Gastrocnemius medialis (tissue), 4 donors: ENCODE measurements around the gene CARD16. TPM values are rescaled to one million over a fixed set of nuclear protein-coding genes. Genes with fewer than 3 reads are reported as not detected.
A peak's percentile ranks its signal among the peaks of the same experiment; 100 is the strongest.

Source experiments
- ATAC-seq, 2 donors: fragments of 150-250 bp; one replicate each; pipeline ENCODE4 v1.9.1; 2016
- DNase-seq, 2 donors: peaks; one replicate each; pipeline ENCODE4 v3.0.0-alpha.2; 2019
- H3K27ac ChIP-seq, 4 donors: fragments of 200-600 bp; sonication (generic); 1 replicate in 1 of 4; 2 replicates in 3 of 4; pipeline ENCODE4 v1.5.1; 2016 to 2018; ENCODE audit warnings: mild to moderate bottlenecking in 2 of 4, moderate library complexity in 1 of 4
- H3K27me3 ChIP-seq, 3 donors: fragments of 200-600 bp; sonication (generic) in 2 of 3; 1 replicate in 1 of 3; 2 replicates in 2 of 3; pipeline versions ENCODE4 v1.5.1 to v1.6.0; 2016 to 2019; ENCODE audit warnings: mild to moderate bottlenecking in 1 of 3, moderate library complexity in 1 of 3
- H3K36me3 ChIP-seq, 2 donors: fragments of 200-600 bp; sonication (generic) in 1 of 2; one replicate each; pipeline ENCODE4 v1.5.1; 2017 to 2018
- H3K4me1 ChIP-seq, 2 donors: fragments of 200-600 bp; sonication (generic) in 1 of 2; one replicate each; pipeline ENCODE4 v1.5.1; 2016 to 2017; ENCODE audit warnings: mild to moderate bottlenecking in 2 of 2
- H3K4me3 ChIP-seq, 4 donors: fragments of 200-600 bp; sonication (generic) in 3 of 4; 1 replicate in 1 of 4; 2 replicates in 3 of 4; pipeline ENCODE4 v1.5.1; 2016 to 2019; ENCODE audit warnings: mild to moderate bottlenecking in 2 of 4
- H3K9me3 ChIP-seq, 3 donors: fragments of 200-600 bp; sonication (generic) in 2 of 3; 1 replicate in 1 of 3; 2 replicates in 2 of 3; pipeline ENCODE4 v1.5.1; 2016 to 2019
- POLR2A ChIP-seq, 2 donors: fragments of 450-650 bp; IDR thresholded peaks; one replicate each; pipeline ENCODE4 v1.6.1; 2017; ENCODE audit warnings: antibody characterized with exemption in 2 of 2, mild to moderate bottlenecking in 2 of 2, moderate library complexity in 2 of 2
- in situ Hi-C, 4 donors: fragments of 200-750 bp; cut with MboI; loops; one replicate each; pipeline versions ENCODE4 v1.15.0 to v1.8.0; 2017; ENCODE audit warnings: low sequenced_read_pairs in 4 of 4
- intact Hi-C: fragments of 100-400 bp; cut with DNase I; formaldehyde crosslinking; loops from one replicate; pipeline ENCODE4 v1.15.1; 2023; ENCODE audit warnings: low total_unique reads
- total RNA-seq, 4 donors: library from RNA; depleted of rRNA; stranded (reverse); fragments of >200 nt; gene quantifications; one replicate each; pipeline versions ENCODE4 v1.1.0 to v1.2.3, GENCODE V29; 2016
- TF ChIP-seq, protein P1 (sequence below), 5 experiments: fragments of 450-650 bp in 3 of 5; fragments of 200-600 bp in 2 of 5; sonication (generic) in 2 of 5; IDR thresholded peaks in 4 of 5; conservative IDR thresholded peaks in 1 of 5; 1 replicate in 4 of 5; 2 replicates in 1 of 5; pipeline ENCODE4 v1.5.1; 2016 to 2019; ENCODE audit warnings: antibody characterized with exemption in 5 of 5, mild to moderate bottlenecking in 3 of 5, moderate library complexity in 3 of 5

Gene CARD16
- total RNA-seq, 4 donors from 2014 or later = 1.5 to 2.1 (median 1.6) TPM; not detected in 1

GRCh38 chr11:105033781-105034180 is 11.4 kb downstream of the CARD16 start:
- H3K9me3 ChIP-seq = no peaks in the 10 kb centered on the region
- H3K4me1 ChIP-seq = peaks cover 0 to 7% of the 10 kb centered on the region in 2 donors
- H3K27ac ChIP-seq = peak overlapping the region in 1 of 4 donors; percentile 57
- DNase-seq (no peak), ATAC-seq (no peak)
- in situ Hi-C loops (no loop called here), intact Hi-C loops (no loop called here)
- no peaks in the 10 kb centered on the region for H3K36me3 ChIP-seq
- TF ChIP-seq, protein P1, sequence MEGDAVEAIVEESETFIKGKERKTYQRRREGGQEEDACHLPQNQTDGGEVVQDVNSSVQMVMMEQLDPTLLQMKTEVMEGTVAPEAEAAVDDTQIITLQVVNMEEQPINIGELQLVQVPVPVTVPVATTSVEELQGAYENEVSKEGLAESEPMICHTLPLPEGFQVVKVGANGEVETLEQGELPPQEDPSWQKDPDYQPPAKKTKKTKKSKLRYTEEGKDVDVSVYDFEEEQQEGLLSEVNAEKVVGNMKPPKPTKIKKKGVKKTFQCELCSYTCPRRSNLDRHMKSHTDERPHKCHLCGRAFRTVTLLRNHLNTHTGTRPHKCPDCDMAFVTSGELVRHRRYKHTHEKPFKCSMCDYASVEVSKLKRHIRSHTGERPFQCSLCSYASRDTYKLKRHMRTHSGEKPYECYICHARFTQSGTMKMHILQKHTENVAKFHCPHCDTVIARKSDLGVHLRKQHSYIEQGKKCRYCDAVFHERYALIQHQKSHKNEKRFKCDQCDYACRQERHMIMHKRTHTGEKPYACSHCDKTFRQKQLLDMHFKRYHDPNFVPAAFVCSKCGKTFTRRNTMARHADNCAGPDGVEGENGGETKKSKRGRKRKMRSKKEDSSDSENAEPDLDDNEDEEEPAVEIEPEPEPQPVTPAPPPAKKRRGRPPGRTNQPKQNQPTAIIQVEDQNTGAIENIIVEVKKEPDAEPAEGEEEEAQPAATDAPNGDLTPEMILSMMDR (IDR thresholded peaks at IDR 0.05 in 4 of 5, conservative IDR thresholded peaks at IDR 0.05 in 1 of 5) = no peak
- no peak for TF ChIP-seq POLR2A (IDR thresholded peaks at IDR 0.05)
- peak overlapping the region; percentile 29 to 49 (median 36) for H3K4me3 ChIP-seq
- H3K27me3 ChIP-seq = no peaks in the 10 kb centered on the region

GRCh38 chr11:105033343-105033742 is 11.8 kb downstream of the CARD16 start:
- Histone ChIP-seq H3K27me3 (no peaks in the 10 kb centered on the region), H3K36me3 (no peaks in the 10 kb centered on the region), H3K9me3 (no peaks in the 10 kb centered on the region), H3K27ac (no peak overlapping the region), H3K4me3 (no peak overlapping the region), H3K4me1 (peaks cover 0 to 7% of the 10 kb centered on the region in 2 donors)
- DNase-seq (no peak), ATAC-seq (no peak)
- in situ Hi-C loops = no loop called here
- no peak for TF ChIP-seq POLR2A (IDR thresholded peaks at IDR 0.05)
- TF ChIP-seq, protein P1 (IDR thresholded peaks at IDR 0.05 in 4 of 5, conservative IDR thresholded peaks at IDR 0.05 in 1 of 5) = no peak
- intact Hi-C loops = no loop called here

DNA sequence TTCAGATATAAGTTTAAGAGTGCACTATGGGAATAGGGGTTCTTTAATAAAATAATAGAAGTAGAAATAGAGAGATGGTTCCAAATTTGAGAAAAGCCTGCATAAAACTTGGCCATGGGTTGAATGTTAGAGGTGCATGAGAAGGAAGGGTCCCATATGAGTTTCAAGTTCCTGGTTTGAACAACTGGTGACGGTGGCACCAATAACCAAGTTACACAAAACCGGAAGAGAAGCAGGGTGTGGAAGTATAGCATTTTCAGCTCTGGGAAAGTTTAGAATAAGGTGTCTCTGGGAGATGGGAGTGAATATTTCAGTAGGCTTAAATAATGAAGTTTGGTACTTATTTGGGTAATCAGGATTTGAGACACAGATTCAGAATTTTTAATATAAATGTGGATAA is 12.6 kb downstream of the CARD16 start:
- no peak for ATAC-seq
- no peak overlapping the region for H3K27ac ChIP-seq
- no peak for TF ChIP-seq POLR2A (IDR thresholded peaks at IDR 0.05)
- TF ChIP-seq, protein P1 (IDR thresholded peaks at IDR 0.05 in 4 of 5, conservative IDR thresholded peaks at IDR 0.05 in 1 of 5) = no peak
- intact Hi-C loops = no loop called here
- peaks cover 0 to 7% of the 10 kb centered on the region in 2 donors for H3K4me1 ChIP-seq
- H3K4me3 ChIP-seq = no peak overlapping the region
- H3K36me3 ChIP-seq = no peaks in the 10 kb centered on the region
- H3K9me3 ChIP-seq = no peaks in the 10 kb centered on the region
- no peaks in the 10 kb centered on the region for H3K27me3 ChIP-seq
- in situ Hi-C loops = no loop called here
- no peak for DNase-seq

DNA sequence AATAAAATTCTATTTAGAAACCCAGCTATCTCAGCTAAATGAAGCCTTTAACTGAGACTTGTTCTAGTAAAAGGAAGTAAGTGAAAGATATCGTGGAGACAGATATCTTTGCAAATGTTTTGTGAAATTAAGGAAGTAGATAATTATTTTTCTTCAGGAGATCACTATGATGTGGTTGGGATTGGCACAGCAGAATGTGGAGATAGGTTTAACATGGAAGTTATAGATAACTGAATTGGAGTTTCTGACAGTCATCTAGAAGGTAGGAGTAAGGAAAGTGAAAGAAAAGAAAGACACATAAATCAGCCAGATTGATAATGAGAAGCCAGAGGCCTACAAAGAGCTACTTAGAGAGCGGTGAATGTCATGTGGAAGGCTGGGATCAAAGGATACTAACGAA is 17.5 kb downstream of the CARD16 start:
- Histone ChIP-seq H3K27ac (no peak overlapping the region), H3K36me3 (no peaks in the 10 kb centered on the region)
- no peak for TF ChIP-seq POLR2A (IDR thresholded peaks at IDR 0.05)
- TF ChIP-seq, protein P1 (IDR thresholded peaks at IDR 0.05 in 4 of 5, conservative IDR thresholded peaks at IDR 0.05 in 1 of 5) = no peak

DNA sequence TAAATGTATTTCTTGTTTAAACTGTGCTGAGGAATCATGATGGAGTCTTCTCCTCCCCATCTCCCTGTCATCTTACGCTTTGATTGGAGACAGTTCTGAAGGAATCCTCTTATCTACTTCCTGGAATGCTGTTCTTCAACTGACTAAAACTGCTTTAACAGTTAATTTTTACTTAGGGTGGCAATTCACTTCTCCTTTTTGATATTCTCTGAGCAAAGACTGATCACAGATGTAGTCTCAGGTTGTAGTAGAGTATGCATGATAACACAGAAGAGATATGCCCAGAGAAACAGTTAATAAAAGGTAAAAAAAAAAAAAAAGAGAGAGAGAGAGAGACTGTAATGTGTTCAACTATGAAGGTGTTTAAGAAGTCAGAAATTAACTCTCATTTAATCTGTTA is 20.7 kb downstream of the CARD16 start:
- in situ Hi-C loops (no loop called here), intact Hi-C loops (no loop called here)
- H3K27ac ChIP-seq = no peak overlapping the region
- no peak overlapping the region for H3K4me3 ChIP-seq
- H3K27me3 ChIP-seq = no peaks in the 10 kb centered on the region
- no peak for TF ChIP-seq POLR2A (IDR thresholded peaks at IDR 0.05)
- TF ChIP-seq, protein P1 (IDR thresholded peaks at IDR 0.05 in 4 of 5, conservative IDR thresholded peaks at IDR 0.05 in 1 of 5) = no peak
- no peaks in the 10 kb centered on the region for H3K4me1 ChIP-seq
- DNase-seq (no peak), ATAC-seq (no peak)
- no peaks in the 10 kb centered on the region for H3K9me3 ChIP-seq
- no peaks in the 10 kb centered on the region for H3K36me3 ChIP-seq

More for the DNA sequence above, 17.5 kb downstream of the CARD16 start:
- Histone ChIP-seq H3K27me3 (no peaks in the 10 kb centered on the region), H3K4me1 (no peaks in the 10 kb centered on the region), H3K4me3 (no peak overlapping the region), H3K9me3 (no peaks in the 10 kb centered on the region)
- in situ Hi-C loops (no loop called here), intact Hi-C loops (no loop called here)
- ATAC-seq = no peak
- DNase-seq = no peak
